Measurements from ENCODE around the gene GUCA1C. TPM values are rescaled to one million over a fixed set of nuclear protein-coding genes. Genes with fewer than 3 reads are reported as not detected.

GUCA1C gene
- total RNA-seq, 1 donor from 2014 or later, result 0.23 TPM

GRCh38 chr3:108946292-108947285, 7.1 kb downstream of the GUCA1C start:
- no peak for TF ChIP-seq CTCF (conservative IDR thresholded peaks at IDR 0.05; ENCODE audit: low read depth, low read length)
- H3K4me3 ChIP-seq (ENCODE audit: low read depth, low read length), result no peak overlapping the region
- peak; percentile 27 for DNase-seq (ENCODE audit: low read depth)

GRCh38 chr3:108940568-108941263, 13.0 kb downstream of the GUCA1C start:
- DNase-seq (ENCODE audit: low read depth), result no peak
- no peak for TF ChIP-seq CTCF (conservative IDR thresholded peaks at IDR 0.05; ENCODE audit: low read depth, low read length)
- H3K4me3 ChIP-seq (ENCODE audit: low read depth, low read length), result no peak overlapping the region

- no peak for DNase-seq (ENCODE audit: low read depth)
- no peak overlapping the region for H3K4me3 ChIP-seq (ENCODE audit: low read depth, low read length)
- no peak for TF ChIP-seq CTCF (conservative IDR thresholded peaks at IDR 0.05; ENCODE audit: low read depth, low read length)
Observed at GRCh38 chr3:108940166-108940565, 13.5 kb downstream of the GUCA1C start.

GRCh38 chr3:108936924-108937689, 16.6 kb downstream of the GUCA1C start:
- DNase-seq (ENCODE audit: low read depth), result no peak
- no peak overlapping the region for H3K4me3 ChIP-seq (ENCODE audit: low read depth, low read length)
- TF ChIP-seq CTCF (conservative IDR thresholded peaks at IDR 0.05; ENCODE audit: low read depth, low read length), result no peak

GRCh38 chr3:108931035-108931434, 22.6 kb downstream of the GUCA1C start:
- TF ChIP-seq CTCF (conservative IDR thresholded peaks at IDR 0.05; ENCODE audit: low read depth, low read length), result no peak
- DNase-seq (ENCODE audit: low read depth), result no peak
- H3K4me3 ChIP-seq (ENCODE audit: low read depth, low read length), result no peak overlapping the region

- no peak for TF ChIP-seq CTCF (conservative IDR thresholded peaks at IDR 0.05; ENCODE audit: low read depth, low read length)
Observed at GRCh38 chr3:108918866-108919265, 34.8 kb downstream of the GUCA1C start.

More at GRCh38 chr3:108918866-108919265, 34.8 kb downstream of the GUCA1C start:
- no peak for DNase-seq (ENCODE audit: low read depth)
- H3K4me3 ChIP-seq (ENCODE audit: low read depth, low read length), result no peak overlapping the region
